Measurements from ENCODE around the gene PSMD8.

The PSMD8 gene

GRCh38 chr19:38367041-38367440, 7.3 kb upstream of the PSMD8 start:
- H3K27me3 ChIP-seq (ENCODE audit: insufficient read depth, low read depth, severe bottlenecking), result no peaks in the 10 kb centered on the region
- no peak for DNase-seq
- H3K27ac ChIP-seq, result no peak overlapping the region
- no peak for TF ChIP-seq CTCF (IDR thresholded peaks at IDR 0.05; ENCODE audit: low read depth, low read length)
- H3K4me3 ChIP-seq (ENCODE audit: low read depth, low read length), result no peak overlapping the region
- H3K36me3 ChIP-seq, result no peaks in the 10 kb centered on the region
- H3K9me3 ChIP-seq (ENCODE audit: severe bottlenecking), result peaks cover 6% of the 10 kb centered on the region

- no peak for DNase-seq
- Histone ChIP-seq H3K27me3 (ENCODE audit: insufficient read depth, low read depth, severe bottlenecking) (no peaks in the 10 kb centered on the region), H3K36me3 (no peaks in the 10 kb centered on the region), H3K27ac (no peak overlapping the region), H3K9me3 (ENCODE audit: severe bottlenecking) (peaks cover 4% of the 10 kb centered on the region), H3K4me3 (ENCODE audit: low read depth, low read length) (no peak overlapping the region)
- TF ChIP-seq CTCF (IDR thresholded peaks at IDR 0.05; ENCODE audit: low read depth, low read length), result no peak
Measured at GRCh38 chr19:38369584-38369983, 4.8 kb upstream of the PSMD8 start.

GRCh38 chr19:38370299-38370698, 4.1 kb upstream of the PSMD8 start:
- Histone ChIP-seq H3K4me3 (ENCODE audit: low read depth, low read length) (no peak overlapping the region), H3K27ac (no peak overlapping the region), H3K27me3 (ENCODE audit: insufficient read depth, low read depth, severe bottlenecking) (no peaks in the 10 kb centered on the region), H3K9me3 (ENCODE audit: severe bottlenecking) (no peaks in the 10 kb centered on the region), H3K36me3 (peaks cover 3% of the 10 kb centered on the region; the same call in 1 of the 2 replicates)
- TF ChIP-seq CTCF (IDR thresholded peaks at IDR 0.05; ENCODE audit: low read depth, low read length), result no peak
- DNase-seq, result no peak

- no peak for TF ChIP-seq CTCF (IDR thresholded peaks at IDR 0.05; ENCODE audit: low read depth, low read length)
- H3K36me3 ChIP-seq, result peaks cover 6% of the 10 kb centered on the region
- no peak overlapping the region for H3K27ac ChIP-seq
- no peaks in the 10 kb centered on the region for H3K27me3 ChIP-seq (ENCODE audit: insufficient read depth, low read depth, severe bottlenecking)
- H3K9me3 ChIP-seq (ENCODE audit: severe bottlenecking), result no peaks in the 10 kb centered on the region
- no peak overlapping the region for H3K4me3 ChIP-seq (ENCODE audit: low read depth, low read length)
- no peak for DNase-seq
Measured at GRCh38 chr19:38371081-38371480, 3.3 kb upstream of the PSMD8 start.

- DNase-seq, result no peak
- no peak for TF ChIP-seq CTCF (IDR thresholded peaks at IDR 0.05; ENCODE audit: low read depth, low read length)
- peak overlapping the region; percentile 78 for H3K27ac ChIP-seq
- peak overlapping the region; percentile 43 for H3K4me3 ChIP-seq (ENCODE audit: low read depth, low read length)
- H3K36me3 ChIP-seq, result peaks cover 29% of the 10 kb centered on the region
- no peaks in the 10 kb centered on the region for H3K9me3 ChIP-seq (ENCODE audit: severe bottlenecking)
- H3K27me3 ChIP-seq (ENCODE audit: insufficient read depth, low read depth, severe bottlenecking), result no peaks in the 10 kb centered on the region
Measured at GRCh38 chr19:38373907-38374331, 452 bp upstream of the PSMD8 start.

GRCh38 chr19:38375098-38375493, 725 bp downstream of the PSMD8 start:
- Histone ChIP-seq H3K36me3 (peaks cover 39% of the 10 kb centered on the region), H3K4me3 (ENCODE audit: low read depth, low read length) (peak overlapping the region; percentile 73), H3K27ac (peak overlapping the region; percentile 92), H3K9me3 (ENCODE audit: severe bottlenecking) (no peaks in the 10 kb centered on the region), H3K27me3 (ENCODE audit: insufficient read depth, low read depth, severe bottlenecking) (no peaks in the 10 kb centered on the region)
- TF ChIP-seq CTCF (IDR thresholded peaks at IDR 0.05; ENCODE audit: low read depth, low read length), result no peak
- no peak for DNase-seq
